ENCODE measurements around the gene SQSTM1. TPM values are rescaled to one million over a fixed set of nuclear protein-coding genes. Genes with fewer than 3 reads are reported as not detected.

The SQSTM1 gene
- total and polyA plus RNA-seq, 2 experiments from 2014 or later: 211 to 265 TPM

DNA sequence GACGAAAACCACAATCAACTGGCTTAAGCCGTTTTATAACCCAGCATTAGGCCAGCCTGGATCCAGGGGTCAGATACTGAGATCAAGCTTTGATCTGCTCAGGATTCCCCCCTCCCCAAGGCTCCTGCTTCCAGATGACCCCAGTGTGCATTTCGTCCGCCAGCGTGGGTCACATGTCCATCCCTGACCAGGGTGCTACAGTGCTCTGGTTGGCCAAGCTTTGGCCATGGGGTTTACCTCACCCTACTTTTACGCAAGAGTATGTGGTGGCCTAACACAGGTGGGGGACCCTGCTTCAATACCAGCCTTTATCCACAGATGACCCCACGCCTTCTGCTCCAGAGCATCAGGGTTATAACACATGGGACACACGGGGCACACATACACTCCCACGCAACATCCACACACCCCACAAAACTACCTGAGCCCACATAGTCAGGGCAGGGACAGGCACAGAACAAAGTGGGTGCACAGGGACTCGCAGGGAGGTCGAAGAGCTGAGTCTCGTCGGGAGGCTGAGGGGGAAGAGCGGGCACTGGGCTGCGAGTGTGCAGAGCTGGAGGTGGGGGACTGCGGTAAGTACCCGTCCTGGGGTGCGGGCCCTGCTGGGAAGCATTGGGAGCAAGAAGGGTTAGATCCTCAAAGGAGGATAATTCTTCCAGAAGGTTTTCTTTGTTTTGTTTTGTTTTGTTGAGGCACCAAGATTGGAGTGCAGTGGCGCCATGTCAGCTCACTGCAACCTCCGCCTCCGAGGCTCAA is 5.0 kb upstream of the SQSTM1 start:
- no peaks in the 10 kb centered on the region for H3K9me2 ChIP-seq (ENCODE audit: insufficient read depth)

DNA sequence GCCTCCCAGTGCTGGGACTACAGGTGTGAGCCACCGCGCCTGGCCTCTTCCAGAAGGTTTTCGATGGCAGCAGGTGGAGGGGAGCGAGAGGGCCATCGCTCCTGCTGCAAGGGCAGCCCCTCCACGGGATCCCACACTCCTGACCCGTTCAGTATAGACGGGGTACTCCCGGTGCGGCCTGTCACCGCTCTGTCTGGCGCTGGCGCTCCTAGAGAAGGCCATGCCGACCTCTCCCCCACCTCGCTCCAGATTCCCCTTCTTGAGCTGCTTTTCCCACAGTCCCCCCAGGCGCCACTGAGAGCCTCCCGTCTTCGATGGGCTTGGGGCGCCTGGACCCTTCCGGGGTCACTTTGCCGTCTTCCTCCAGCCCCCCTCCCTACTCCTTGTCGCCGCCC is 4.3 kb upstream of the SQSTM1 start:
- 68% methylated on average over 23 of the region's 23 CpGs for WGBS, 2 experiments (ENCODE audit: low coverage in 1 of 2, low lambda C conversion rate in 2 of 2, missing lambda C conversion rate in 2 of 2)
- Histone ChIP-seq H3K9ac (peak overlapping the region; percentile 53; the same call in 1 of the 2 replicates), H4K20me1 (ENCODE audit: insufficient read depth) (no peaks in the 10 kb centered on the region), H3K9me2 (ENCODE audit: insufficient read depth) (no peaks in the 10 kb centered on the region), H3K27ac (no peak overlapping the region), H3K4me3 (peak overlapping the region; percentile 62), H3F3A (ENCODE audit: insufficient read depth) (no peaks in the 10 kb centered on the region; the same call in 1 of the 2 replicates), H3K4me1 (ENCODE audit: insufficient read depth) (peaks cover 20% of the 10 kb centered on the region), H3K36me3 (ENCODE audit: low read depth) (no peaks in the 10 kb centered on the region; the same call in 1 of the 2 replicates), H3K9me3 (ENCODE audit: low read depth) (no peaks in the 10 kb centered on the region), H3K27me3 (replicated peaks; ENCODE audit: insufficient read depth) (no peaks in the 10 kb centered on the region), H3K79me2 (ENCODE audit: insufficient read depth) (no peaks in the 10 kb centered on the region), H2AFZ (no peak overlapping the region; the same call in 1 of the 2 replicates), H3K4me2 (ENCODE audit: unreplicated experiment) (peak overlapping the region; percentile 33)
- no peak for DNase-seq
- in situ Hi-C loops (cut with MboI): no loop called here
- TF ChIP-seq EZH2 (IDR thresholded peaks at IDR 0.05; ENCODE audit: insufficient read depth, poor library complexity, severe bottlenecking) (no peak), EZH2phosphoT487 (IDR thresholded peaks at IDR 0.05; ENCODE audit: insufficient read depth, low read depth) (no peak)

More for the DNA sequence above, 5.0 kb upstream of the SQSTM1 start:
- no peak for DNase-seq
- Histone ChIP-seq H3F3A (ENCODE audit: insufficient read depth) (peaks cover 3% of the 10 kb centered on the region), H3K4me3 (no peak overlapping the region), H3K4me2 (ENCODE audit: unreplicated experiment) (no peak overlapping the region), H4K20me1 (ENCODE audit: insufficient read depth) (no peaks in the 10 kb centered on the region), H3K79me2 (ENCODE audit: insufficient read depth) (no peaks in the 10 kb centered on the region), H3K4me1 (ENCODE audit: insufficient read depth) (peaks cover 20% of the 10 kb centered on the region), H3K27ac (no peak overlapping the region), H3K9me3 (ENCODE audit: low read depth) (no peaks in the 10 kb centered on the region), H2AFZ (no peak overlapping the region), H3K9ac (no peak overlapping the region), H3K36me3 (ENCODE audit: low read depth) (no peaks in the 10 kb centered on the region; the same call in 1 of the 2 replicates), H3K27me3 (replicated peaks; ENCODE audit: insufficient read depth) (no peaks in the 10 kb centered on the region)
- TF ChIP-seq EZH2 (IDR thresholded peaks at IDR 0.05; ENCODE audit: insufficient read depth, poor library complexity, severe bottlenecking) (no peak), EZH2phosphoT487 (IDR thresholded peaks at IDR 0.05; ENCODE audit: insufficient read depth, low read depth) (no peak)
- in situ Hi-C loops (cut with MboI): no loop called here
- 91 to 92% methylated on average over 21 of the region's 21 CpGs for WGBS, 2 experiments (ENCODE audit: low coverage in 1 of 2, low lambda C conversion rate in 2 of 2, missing lambda C conversion rate in 2 of 2)

GRCh38 chr5:179816796-179817469 is 3.8 kb upstream of the SQSTM1 start:
- 4 to 8% methylated on average over 29 to 47 of the region's 72 CpGs for WGBS, 2 experiments (ENCODE audit: low coverage in 1 of 2, low lambda C conversion rate in 2 of 2, missing lambda C conversion rate in 2 of 2)
- in situ Hi-C loops (cut with MboI): no loop called here

DNA sequence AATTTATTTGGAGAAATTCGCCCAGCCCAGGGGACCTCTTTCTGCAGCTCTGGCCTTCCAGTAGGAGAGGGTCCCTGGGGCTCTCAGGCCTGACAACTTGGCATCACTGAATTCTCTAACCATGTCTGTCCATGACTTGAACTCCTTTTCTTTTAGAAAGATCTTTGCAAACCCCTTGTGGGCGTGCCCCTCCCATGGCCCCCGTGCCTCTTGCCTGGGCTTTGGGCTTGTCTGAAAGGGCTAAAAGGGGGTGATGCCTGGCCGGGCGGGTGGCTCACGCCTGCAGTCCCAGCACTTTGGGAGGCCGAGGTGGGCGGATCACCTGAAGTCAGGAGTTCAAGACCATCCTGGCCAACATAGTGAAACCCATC is 3.2 kb upstream of the SQSTM1 start:
- WGBS, 2 experiments (ENCODE audit: low coverage in 1 of 2, low lambda C conversion rate in 2 of 2, missing lambda C conversion rate in 2 of 2): 81 to 86% methylated on average over 8 of the region's 8 CpGs
- peak overlapping the region; percentile 33 for H3K4me2 ChIP-seq (ENCODE audit: unreplicated experiment)
- no peak overlapping the region for H3K27ac ChIP-seq
- no peak for TF ChIP-seq EZH2phosphoT487 (IDR thresholded peaks at IDR 0.05; ENCODE audit: insufficient read depth, low read depth)
- DNase-seq: no peak
- H3K9me3 ChIP-seq (ENCODE audit: low read depth): no peaks in the 10 kb centered on the region
- peaks cover 7% of the 10 kb centered on the region for H3K79me2 ChIP-seq (ENCODE audit: insufficient read depth)
- peaks cover 27% of the 10 kb centered on the region for H3K4me1 ChIP-seq (ENCODE audit: insufficient read depth)
- H3K9me2 ChIP-seq (ENCODE audit: insufficient read depth): no peaks in the 10 kb centered on the region
- no peaks in the 10 kb centered on the region for H3K36me3 ChIP-seq (ENCODE audit: low read depth)
- H3K4me3 ChIP-seq: peak overlapping the region; percentile 62
- H3K27me3 ChIP-seq (replicated peaks; ENCODE audit: insufficient read depth): no peaks in the 10 kb centered on the region
- peak overlapping the region; percentile 53 for H3K9ac ChIP-seq
- peaks cover 6% of the 10 kb centered on the region; the same call in 1 of the 2 replicates for H4K20me1 ChIP-seq (ENCODE audit: insufficient read depth)
- no peaks in the 10 kb centered on the region; the same call in 1 of the 2 replicates for H3F3A ChIP-seq (ENCODE audit: insufficient read depth)
- in situ Hi-C loops (cut with MboI): no loop called here
- peak overlapping the region; percentile 43 for H2AFZ ChIP-seq

More at GRCh38 chr5:179816796-179817469, 3.8 kb upstream of the SQSTM1 start:
- H3F3A ChIP-seq (ENCODE audit: insufficient read depth): no peaks in the 10 kb centered on the region; the same call in 1 of the 2 replicates
- peak; percentile 46 for DNase-seq
- no peaks in the 10 kb centered on the region for H3K36me3 ChIP-seq (ENCODE audit: low read depth)
- peak overlapping the region; percentile 53 for H3K9ac ChIP-seq
- H4K20me1 ChIP-seq (ENCODE audit: insufficient read depth): peaks cover 1% of the 10 kb centered on the region; the same call in 1 of the 2 replicates
- TF ChIP-seq EZH2phosphoT487 (IDR thresholded peaks at IDR 0.05; ENCODE audit: insufficient read depth, low read depth) (no peak), EZH2 (IDR thresholded peaks at IDR 0.05; ENCODE audit: insufficient read depth, poor library complexity, severe bottlenecking) (no peak)
- peak overlapping the region; percentile 62 for H3K4me3 ChIP-seq
- H3K27ac ChIP-seq: no peak overlapping the region
- no peaks in the 10 kb centered on the region for H3K27me3 ChIP-seq (replicated peaks; ENCODE audit: insufficient read depth)
- H3K4me2 ChIP-seq (ENCODE audit: unreplicated experiment): peak overlapping the region; percentile 33
- no peaks in the 10 kb centered on the region for H3K9me2 ChIP-seq (ENCODE audit: insufficient read depth)
- no peaks in the 10 kb centered on the region for H3K9me3 ChIP-seq (ENCODE audit: low read depth)
- H2AFZ ChIP-seq: peak overlapping the region; percentile 43
- H3K79me2 ChIP-seq (ENCODE audit: insufficient read depth): peaks cover 2% of the 10 kb centered on the region
- H3K4me1 ChIP-seq (ENCODE audit: insufficient read depth): peaks cover 22% of the 10 kb centered on the region

Measured in GM23248 (cell line).